ENCODE results near the gene NCBP1. TPM values are rescaled to one million over a fixed set of nuclear protein-coding genes. Genes with fewer than 3 reads are reported as not detected.

The NCBP1 gene
- total RNA-seq, result 16.6 and 41.5 TPM in 2 replicates

GRCh38 chr9:97632985-97633858, at the start of gene NCBP1, which contains the start of gene TSTD2:
Gene NCBP1 (plus strand): TSS chr9:97633821. CDS start chr9:97633882, 61 bp downstream.
Gene TSTD2 (minus strand): TSS chr9:97633368. CDS start chr9:97627562, 5,806 bp downstream.

GRCh38 chr9:97696803-97697601, 63.4 kb downstream of the NCBP1 start, which contains the start of gene XPA:
Gene XPA (minus strand): TSS chr9:97697340. CDS start chr9:97697292, 48 bp downstream.

Other genes starting within 250 kb of the NCBP1 start
- gene TDRD7, start 221.7 kb upstream of the NCBP1 start, total RNA-seq, result 2.1 and 5.0 TPM in 2 replicates
- gene TMOD1, start 132.2 kb upstream of the NCBP1 start, total RNA-seq, result 0.12 TPM in 1 of 2 replicates, not detected in the other
- 6.6 and 10.0 TPM in 2 replicates for gene TSTD2, start 453 bp upstream of the NCBP1 start, total RNA-seq
- 4.1 and 9.2 TPM in 2 replicates for gene XPA, start 63.5 kb downstream of the NCBP1 start, total RNA-seq
- not detected in 2 replicates for gene FOXE1, start 219.4 kb downstream of the NCBP1 start, total RNA-seq

All from pericardium fibroblast (primary cell).